H1 (cell line): ENCODE measurements around the gene DLGAP5. TPM values are rescaled to one million over a fixed set of nuclear protein-coding genes. Genes with fewer than 3 reads are reported as not detected.

ENCODE experiments used
- CTCF ChIA-PET: fragments of 300-600 bp; sonication (Branson Sonifier 250); formaldehyde crosslinking; loops from one replicate; lab custom pipeline; 2021; ENCODE audit not compliant: partially characterized antibody; lab: Charles Lee
- POLR2A ChIA-PET: fragments of 300-600 bp; sonication (Branson Sonifier 250); formaldehyde crosslinking; loops from one replicate; lab custom pipeline; 2021; ENCODE audit warnings: inconsistent platforms; ENCODE audit not compliant: partially characterized antibody; lab: Charles Lee
- DNase-seq, 2 experiments: peaks; one replicate each; pipeline versions ENCODE4 v3.0.0 to v3.0.0-alpha.2; 2010 to 2022; ENCODE audit warnings: low spot score in 2 of 2, low read depth in 1 of 2, mixed read lengths in 1 of 2
- FAIRE-seq: peaks from 2 replicates; lab custom pipeline; 2011; peaks lifted over from hg19 to GRCh38; lab: Jason Lieb, UNC
- H2AFZ ChIP-seq: 2 replicates; pipeline ENCODE4 v1.8.1; 2012; ENCODE audit warnings: low read length, inconsistent platforms
- H2AK5ac ChIP-seq: 2 replicates; pipeline ENCODE4 v1.6.1; 2013; ENCODE audit warnings: low read depth, low read length
- H2BK120ac ChIP-seq: replicated peaks from 2 replicates; pipeline ENCODE3; 2013; ENCODE audit warnings: low read depth, low read length, inconsistent platforms
- H2BK12ac ChIP-seq: 2 replicates; pipeline ENCODE4 v1.6.1; 2013; ENCODE audit warnings: low read depth, low read length
- H2BK15ac ChIP-seq: 2 replicates; pipeline ENCODE4 v1.6.1; 2013; ENCODE audit warnings: low read length
- H2BK20ac ChIP-seq: 2 replicates; pipeline ENCODE4 v1.6.1; 2013; ENCODE audit warnings: low read length
- H2BK5ac ChIP-seq: 2 replicates; pipeline ENCODE4 v1.6.1; 2013; ENCODE audit warnings: low read depth, low read length
- H3K14ac ChIP-seq: 2 replicates; pipeline ENCODE4 v1.6.1; 2013; ENCODE audit warnings: inconsistent platforms; ENCODE audit not compliant: insufficient read length
- H3K18ac ChIP-seq: 2 replicates; pipeline ENCODE4 v1.6.1; 2013; ENCODE audit warnings: low read length; ENCODE audit errors: extremely low read depth
- H3K23ac ChIP-seq: 2 replicates; pipeline ENCODE4 v1.6.1; 2013; ENCODE audit warnings: inconsistent platforms; ENCODE audit not compliant: insufficient read length
- H3K23me2 ChIP-seq: 2 replicates; pipeline ENCODE4 v1.6.1; 2013; ENCODE audit warnings: low read depth, low read length
- H3K27ac ChIP-seq: 2 replicates; pipeline ENCODE4 v1.6.1; 2011; ENCODE audit warnings: low read depth, low read length, inconsistent platforms
- H3K27me3 ChIP-seq, 4 experiments: replicated peaks in 1 of 4; 1 replicate in 1 of 4; 2 replicates in 3 of 4; pipeline versions ENCODE4 v1.6.1 to v1.8.1; 2011 to 2013; ENCODE audit warnings: low read length in 3 of 4, mild to moderate bottlenecking in 3 of 4, inconsistent platforms in 2 of 4, mixed read lengths in 2 of 4, moderate library complexity in 1 of 4; ENCODE audit not compliant: control insufficient read depth in 3 of 4, insufficient read depth in 3 of 4; ENCODE audit errors: extremely low read depth in 1 of 4
- H3K36me3 ChIP-seq, 4 experiments: 2 replicates each; pipeline versions ENCODE4 v1.6.1 to v1.8.1; 2011 to 2013; ENCODE audit warnings: mild to moderate bottlenecking in 4 of 4, low read length in 3 of 4, moderate library complexity in 2 of 4, control low read depth in 1 of 4, inconsistent platforms in 1 of 4; ENCODE audit not compliant: insufficient read depth in 4 of 4, control insufficient read depth in 2 of 4
- H3K4ac ChIP-seq: replicated peaks from 2 replicates; pipeline ENCODE3; 2013; ENCODE audit warnings: low read length, low read depth, mixed read lengths, inconsistent platforms; ENCODE audit not compliant: insufficient read length
- H3K4me1 ChIP-seq, 4 experiments: replicated peaks in 1 of 4; 1 replicate in 1 of 4; 2 replicates in 3 of 4; pipeline versions ENCODE4 v1.6.1 to v1.8.1; 2011 to 2013; ENCODE audit warnings: low read length in 3 of 4, inconsistent platforms in 2 of 4, mixed read lengths in 1 of 4; ENCODE audit not compliant: insufficient read depth in 4 of 4, control insufficient read depth in 3 of 4
- H3K4me2 ChIP-seq, 2 experiments: 2 replicates each; pipeline versions ENCODE4 v1.6.1 to v1.8.1; 2011 to 2013; ENCODE audit warnings: low read depth in 2 of 2, low read length in 2 of 2, control low read depth in 1 of 2, inconsistent platforms in 1 of 2, mild to moderate bottlenecking in 1 of 2; ENCODE audit not compliant: insufficient read depth in 1 of 2
- H3K4me3 ChIP-seq, 4 experiments: fragments of 200-600, 300-600 bp in 1 of 4; sonication (generic), shearing (Covaris generic), sonication (Bioruptor Twin) in 1 of 4; 2 replicates each; pipeline versions ENCODE4 v1.5.1 to v1.8.1; 2011 to 2016; ENCODE audit warnings: low read length in 4 of 4, low read depth in 3 of 4, control low read depth in 2 of 4, inconsistent platforms in 2 of 4, mild to moderate bottlenecking in 2 of 4, mixed read lengths in 1 of 4, moderate library complexity in 1 of 4; ENCODE audit not compliant: insufficient read depth in 2 of 4; ENCODE audit errors: extremely low read depth in 1 of 4
- H3K56ac ChIP-seq: replicated peaks from 2 replicates; pipeline ENCODE3; 2013; ENCODE audit warnings: low read depth, mild to moderate bottlenecking, mixed read lengths, low read length, inconsistent platforms; ENCODE audit not compliant: insufficient read length
- H3K79me1 ChIP-seq: 2 replicates; pipeline ENCODE4 v1.6.1; 2013; ENCODE audit warnings: low read depth, low read length, control low read depth
- H3K79me2 ChIP-seq, 2 experiments: 2 replicates each; pipeline versions ENCODE4 v1.6.1 to v1.8.1; 2012 to 2013; ENCODE audit warnings: low read length in 2 of 2, mild to moderate bottlenecking in 2 of 2, inconsistent platforms in 1 of 2; ENCODE audit not compliant: insufficient read depth in 2 of 2, control insufficient read depth in 1 of 2
- H3K9ac ChIP-seq, 4 experiments: replicated peaks in 1 of 4; 1 replicate in 1 of 4; 2 replicates in 3 of 4; pipeline versions ENCODE4 v1.6.1 to v1.8.1; 2011 to 2013; ENCODE audit warnings: low read depth in 3 of 4, low read length in 3 of 4, control low read depth in 2 of 4, mild to moderate bottlenecking in 2 of 4, moderate library complexity in 2 of 4, inconsistent platforms in 1 of 4; ENCODE audit errors: extremely low read depth in 1 of 4
- H3K9me3 ChIP-seq, 2 experiments: 2 replicates each; pipeline versions ENCODE4 v1.6.1 to v1.8.1; 2012 to 2013; ENCODE audit warnings: mild to moderate bottlenecking in 2 of 2, moderate library complexity in 2 of 2, control low read depth in 1 of 2, inconsistent platforms in 1 of 2, low read depth in 1 of 2, low read length in 1 of 2, mixed read lengths in 1 of 2; ENCODE audit not compliant: insufficient read depth in 2 of 2
- H4K20me1 ChIP-seq, 2 experiments: replicated peaks in 1 of 2; 2 replicates each; pipeline versions ENCODE3 to v1.8.1; 2011 to 2013; ENCODE audit warnings: inconsistent platforms in 2 of 2, low read length in 2 of 2, mild to moderate bottlenecking in 1 of 2; ENCODE audit not compliant: insufficient read depth in 2 of 2, control insufficient read depth in 1 of 2
- H4K5ac ChIP-seq: 2 replicates; pipeline ENCODE4 v1.6.1; 2013; ENCODE audit warnings: low read length, low read depth, mixed read lengths, inconsistent platforms; ENCODE audit not compliant: insufficient read length
- H4K8ac ChIP-seq: 2 replicates; pipeline ENCODE4 v1.8.0; 2013; ENCODE audit warnings: mild to moderate bottlenecking, moderate library complexity, low read length, inconsistent platforms; ENCODE audit not compliant: insufficient read depth; ENCODE audit errors: extremely low read depth
- H4K91ac ChIP-seq: replicated peaks from 2 replicates; pipeline ENCODE3; 2013; ENCODE audit warnings: low read length, mixed read lengths, inconsistent platforms; ENCODE audit not compliant: insufficient read length
- RAD21 ChIP-seq, 2 experiments: IDR thresholded peaks in 1 of 2; conservative IDR thresholded peaks in 1 of 2; 2 replicates each; pipeline ENCODE4 v1.6.1; 2011; ENCODE audit warnings: low read depth in 2 of 2, low read length in 2 of 2, improper control_type of control experiment in 1 of 2, inconsistent platforms in 1 of 2, mild to moderate bottlenecking in 1 of 2, moderate library complexity in 1 of 2
- SAP30 ChIP-seq: fragments of 300-600 bp; sonication (generic); IDR thresholded peaks from 2 replicates; pipeline ENCODE4 v1.7.1; 2012; ENCODE audit warnings: low read length, moderate library complexity, mild to moderate bottlenecking, inconsistent platforms; ENCODE audit not compliant: insufficient read depth, insufficient replicate concordance
- WGBS, 2 experiments: shearing (Covaris generic) in 1 of 2; methylation state at CpG; one replicate each; pipeline versions ENCODE4 v1.1.6 to v1.1.7; 2013 to 2015; ENCODE audit warnings: low lambda C conversion rate in 2 of 2, mixed read lengths in 2 of 2, inconsistent platforms in 1 of 2, low coverage in 1 of 2, missing lambda C conversion rate in 1 of 2; ENCODE audit not compliant: insufficient replicate concordance in 2 of 2, insufficient coverage in 1 of 2, insufficient read length in 1 of 2; ENCODE audit errors: extremely low coverage in 1 of 2, missing lambda C conversion rate in 1 of 2; 5-methylcytosine and 5-hydroxymethylcytosine counted together
- polyA plus RNA-seq, 7 experiments: library from polyadenylated mRNA; depleted of rRNA in 3 of 7; stranded (reverse) in 5 of 7; unstranded in 2 of 7; fragments of >200 nt in 5 of 7; fragments of 200-250 nt in 2 of 7; gene quantifications; 1 replicate in 5 of 7; 2 replicates in 1 of 7; 4 replicates in 1 of 7; pipeline versions ENCODE4 v1.2.1 to v1.2.3, GENCODE V29; 2011 to 2013; ENCODE audit warnings: missing spikeins in 2 of 7, mixed read lengths in 2 of 7
- total RNA-seq: library from RNA; stranded (reverse); fragmentation: NEBNext Ultra II Directional; extraction: Animal tissue kit (Norgen Biotek cat#: 25700); gene quantifications from 2 replicates; pipeline ENCODE4 v1.2.1, GENCODE V29; 2021
- TF ChIP-seq, protein P1 (sequence below), 3 experiments: IDR thresholded peaks; 1 replicate in 2 of 3; 2 replicates in 1 of 3; pipeline versions ENCODE4 v1.5.1 to v1.6.1; 2011; ENCODE audit warnings: low read length in 3 of 3, mild to moderate bottlenecking in 3 of 3, inconsistent platforms in 2 of 3, low read depth in 1 of 3, moderate library complexity in 1 of 3; ENCODE audit not compliant: insufficient read depth in 1 of 3; ENCODE audit errors: control extremely low read depth in 1 of 3

Gene DLGAP5
- total and polyA plus RNA-seq, 2 of the 8 experiments (the other 6 are each of a cell fraction or from before 2014, with no cell fraction given), result 16.9 to 155 TPM

DNA sequence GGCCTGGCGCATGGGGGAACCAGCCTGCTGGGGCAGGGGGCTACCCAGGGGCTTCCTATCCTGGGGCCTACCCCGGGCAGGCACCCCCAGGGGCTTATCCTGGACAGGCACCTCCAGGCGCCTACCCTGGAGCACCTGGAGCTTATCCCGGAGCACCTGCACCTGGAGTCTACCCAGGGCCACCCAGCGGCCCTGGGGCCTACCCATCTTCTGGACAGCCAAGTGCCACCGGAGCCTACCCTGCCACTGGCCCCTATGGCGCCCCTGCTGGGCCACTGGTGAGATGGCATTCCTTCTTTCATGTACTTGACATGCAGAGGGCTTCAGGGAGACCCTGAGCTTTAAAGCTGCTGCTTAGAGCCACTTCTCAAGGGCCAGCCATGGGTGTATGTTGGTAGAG lies 53.3 kb downstream of the DLGAP5 start:
- H4K20me1 ChIP-seq, result no peaks in the 10 kb centered on the region
- no peaks in the 10 kb centered on the region for H3K9me3 ChIP-seq
- no peak overlapping the region for H3K23ac ChIP-seq
- ChIA-PET POLR2A (interaction anchor here (0.7 to 1.9 kb wide), 7 partner anchors 15 to 111 kb away, joined by 3 to 7 read pairs (median 4); partner anchors contain the start of genes SOCS4 and WDHD1), CTCF (interaction anchor here (0.6 to 3.5 kb wide), 19 partner anchors 9 to 166 kb away, joined by 3 to 29 read pairs (median 9); no protein-coding TSS in a partner anchor)
- H4K5ac ChIP-seq, result no peak overlapping the region
- H3K56ac ChIP-seq, result no peak overlapping the region
- H4K8ac ChIP-seq, result no peak overlapping the region
- peak in 1 of 2 experiments; percentile 70 for DNase-seq
- no peak overlapping the region for H2BK120ac ChIP-seq
- no peak overlapping the region for H3K4me2 ChIP-seq
- no peak overlapping the region for H3K14ac ChIP-seq
- H3K4me3 ChIP-seq, result no peak overlapping the region
- H3K9ac ChIP-seq, result no peak overlapping the region
- no peak for FAIRE-seq
- no peaks in the 10 kb centered on the region for H3K79me1 ChIP-seq
- H4K91ac ChIP-seq, result no peak overlapping the region
- H3K27me3 ChIP-seq, result no peaks in the 10 kb centered on the region
- H3K18ac ChIP-seq, result no peak overlapping the region
- H3K23me2 ChIP-seq, result no peaks in the 10 kb centered on the region; the same call in 1 of the 2 replicates
- peaks cover 0 to 9% (median 6%) of the 10 kb centered on the region in 4 experiments; a peak in 3 of 8 replicates for H3K36me3 ChIP-seq
- H2BK12ac ChIP-seq, result no peak overlapping the region
- no peak overlapping the region for H2BK5ac ChIP-seq
- no peak overlapping the region for H2BK20ac ChIP-seq
- no peak overlapping the region for H3K27ac ChIP-seq
- no peaks in the 10 kb centered on the region for H3K4me1 ChIP-seq
- no peak overlapping the region for H2AFZ ChIP-seq
- peak; percentile 46 to 70 for TF ChIP-seq RAD21 (IDR thresholded peaks at IDR 0.05 in 1 of 2, conservative IDR thresholded peaks at IDR 0.05 in 1 of 2; ENCODE audit: low read depth in 2 of 2, low read length in 2 of 2)
- TF ChIP-seq, protein P1, sequence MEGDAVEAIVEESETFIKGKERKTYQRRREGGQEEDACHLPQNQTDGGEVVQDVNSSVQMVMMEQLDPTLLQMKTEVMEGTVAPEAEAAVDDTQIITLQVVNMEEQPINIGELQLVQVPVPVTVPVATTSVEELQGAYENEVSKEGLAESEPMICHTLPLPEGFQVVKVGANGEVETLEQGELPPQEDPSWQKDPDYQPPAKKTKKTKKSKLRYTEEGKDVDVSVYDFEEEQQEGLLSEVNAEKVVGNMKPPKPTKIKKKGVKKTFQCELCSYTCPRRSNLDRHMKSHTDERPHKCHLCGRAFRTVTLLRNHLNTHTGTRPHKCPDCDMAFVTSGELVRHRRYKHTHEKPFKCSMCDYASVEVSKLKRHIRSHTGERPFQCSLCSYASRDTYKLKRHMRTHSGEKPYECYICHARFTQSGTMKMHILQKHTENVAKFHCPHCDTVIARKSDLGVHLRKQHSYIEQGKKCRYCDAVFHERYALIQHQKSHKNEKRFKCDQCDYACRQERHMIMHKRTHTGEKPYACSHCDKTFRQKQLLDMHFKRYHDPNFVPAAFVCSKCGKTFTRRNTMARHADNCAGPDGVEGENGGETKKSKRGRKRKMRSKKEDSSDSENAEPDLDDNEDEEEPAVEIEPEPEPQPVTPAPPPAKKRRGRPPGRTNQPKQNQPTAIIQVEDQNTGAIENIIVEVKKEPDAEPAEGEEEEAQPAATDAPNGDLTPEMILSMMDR (IDR thresholded peaks at IDR 0.05; ENCODE audit: control extremely low read depth in 1 of 3, insufficient read depth in 1 of 3, low read depth in 1 of 3, low read length in 3 of 3), result peak; percentile 61 to 74 (median 63)
- no peak for TF ChIP-seq SAP30
- no peak overlapping the region for H3K4ac ChIP-seq
- 80% methylated on average over 7 of the region's 7 CpGs; no CpG with 5 or more reads in 1 of the 2 experiments for WGBS, 2 experiments
- H3K79me2 ChIP-seq, result no peaks in the 10 kb centered on the region
- no peak overlapping the region for H2BK15ac ChIP-seq
- H2AK5ac ChIP-seq, result no peak overlapping the region
